Activated T-helper 2 cell treated with anti-CD3 and anti-CD28 coated beads, Interferon-gamma antibody, Interleukin-2, Interleukin-4, amounts not matched to agents 10 μg/mL and 5 μg/mL and 100 μg/mL, durations not matched to agents 14 hours and 24 hours and 36 hours (primary cell): Measurements from ENCODE around the gene CTNNA2. TPM values are rescaled to one million over a fixed set of nuclear protein-coding genes. Genes with fewer than 3 reads are reported as not detected.

Source experiments
- DNase-seq: peaks from one replicate; pipeline ENCODE4 v3.0.0; 2021; ENCODE audit warnings: low spot score
- H3K27ac Mint-ChIP-seq: one replicate; pipeline ENCODE4 v1.8.0; 2021; ENCODE audit warnings: mixed read lengths
- H3K27me3 Mint-ChIP-seq: one replicate; pipeline ENCODE4 v1.8.0; 2021; ENCODE audit warnings: low read depth, mixed read lengths
- H3K36me3 Mint-ChIP-seq: one replicate; pipeline ENCODE4 v1.8.0; 2021; ENCODE audit warnings: low read depth, mixed read lengths
- H3K4me1 Mint-ChIP-seq: one replicate; pipeline ENCODE4 v1.8.0; 2021; ENCODE audit warnings: low read depth, mixed read lengths
- H3K4me3 Mint-ChIP-seq: one replicate; pipeline ENCODE4 v1.8.0; 2021; ENCODE audit warnings: low read depth, mild to moderate bottlenecking, moderate library complexity, mixed read lengths
- H3K9me3 Mint-ChIP-seq: one replicate; pipeline ENCODE4 v1.8.0; 2021; ENCODE audit warnings: mixed read lengths
- intact Hi-C: fragments of 100-400 bp; cut with micrococcal nuclease; formaldehyde crosslinking; loops from one replicate; pipeline ENCODE4 v1.15.1; 2023
- total RNA-seq: library from RNA; stranded (reverse); gene quantifications from 2 replicates; pipeline ENCODE4 v1.2.3, GENCODE V29; 2022

Gene CTNNA2
- total RNA-seq, 1 donor from 2014 or later, result not detected

DNA sequence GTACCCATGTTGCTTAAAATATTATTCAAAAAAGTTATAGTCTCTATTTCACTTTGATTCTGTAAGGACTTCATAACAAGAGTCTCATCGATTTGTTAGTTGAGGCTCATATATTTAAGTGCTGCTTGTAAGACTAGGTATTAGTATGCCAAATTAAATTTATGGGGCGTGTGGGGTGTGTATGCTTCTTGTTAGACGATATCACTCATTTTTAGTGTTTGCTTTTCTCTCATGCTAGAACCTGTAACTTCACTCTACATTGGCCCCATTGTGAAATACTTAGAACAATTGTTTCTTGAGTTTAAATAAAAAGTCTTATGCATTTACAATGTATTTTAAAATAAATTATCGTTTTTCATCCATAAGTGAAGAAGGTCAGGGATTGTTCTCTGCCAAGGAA, 63.6 kb downstream of the CTNNA2 start:
- no peak for DNase-seq
- Mint-ChIP-seq H3K36me3 (no peaks in the 10 kb centered on the region), H3K27me3 (no peaks in the 10 kb centered on the region), H3K4me1 (no peaks in the 10 kb centered on the region), H3K27ac (no peak overlapping the region), H3K4me3 (no peak overlapping the region), H3K9me3 (peaks cover 21% of the 10 kb centered on the region)
- intact Hi-C loops, result no loop called here

DNA sequence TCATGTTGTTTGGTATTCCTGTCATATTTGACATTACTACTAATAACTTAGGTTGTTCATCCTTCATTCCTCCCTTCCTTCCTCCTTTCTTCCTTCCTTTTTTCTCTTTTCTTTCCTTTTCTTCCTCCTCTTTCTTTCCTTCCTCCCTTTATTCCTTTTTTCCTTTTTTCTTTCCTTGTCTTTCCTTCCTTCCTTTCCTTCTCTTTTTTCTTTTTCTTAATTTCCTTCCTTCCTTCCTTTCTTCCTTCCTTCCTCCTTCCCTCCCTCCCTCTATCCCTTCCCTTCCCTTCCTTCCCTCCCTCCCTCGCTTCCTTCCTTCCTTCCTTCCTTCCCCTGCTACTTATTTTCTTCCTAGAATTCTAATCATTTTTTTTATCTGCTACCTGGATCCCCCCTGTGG, 66.1 kb downstream of the CTNNA2 start:
- intact Hi-C loops, result no loop called here
- Mint-ChIP-seq H3K27ac (no peak overlapping the region), H3K9me3 (peaks cover 19% of the 10 kb centered on the region), H3K4me1 (no peaks in the 10 kb centered on the region), H3K4me3 (no peak overlapping the region), H3K36me3 (no peaks in the 10 kb centered on the region), H3K27me3 (no peaks in the 10 kb centered on the region)
- no peak for DNase-seq

DNA sequence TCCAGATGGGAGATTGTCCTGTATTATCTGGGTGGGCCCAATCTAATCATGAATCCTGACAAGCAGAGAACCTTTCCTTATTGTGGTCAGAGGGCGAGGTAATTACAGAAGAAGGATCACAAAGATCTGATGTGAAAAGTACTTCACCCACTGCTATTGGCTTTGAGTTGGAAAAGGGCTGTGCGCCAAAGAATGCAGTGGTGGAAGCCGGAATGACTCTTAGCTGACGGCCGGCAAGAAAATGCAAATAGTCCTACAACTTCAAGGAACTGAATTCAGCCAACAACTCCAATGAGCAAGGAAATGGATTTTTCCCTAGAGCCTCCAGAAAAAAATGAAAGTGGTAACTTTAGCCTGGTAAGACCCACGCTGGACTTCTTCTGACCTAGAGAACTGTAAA, 67.3 kb downstream of the CTNNA2 start:
- Mint-ChIP-seq H3K27me3 (no peaks in the 10 kb centered on the region), H3K36me3 (no peaks in the 10 kb centered on the region), H3K4me3 (no peak overlapping the region), H3K4me1 (no peaks in the 10 kb centered on the region), H3K9me3 (peaks cover 17% of the 10 kb centered on the region), H3K27ac (no peak overlapping the region)
- no peak for DNase-seq
- intact Hi-C loops, result no loop called here

DNA sequence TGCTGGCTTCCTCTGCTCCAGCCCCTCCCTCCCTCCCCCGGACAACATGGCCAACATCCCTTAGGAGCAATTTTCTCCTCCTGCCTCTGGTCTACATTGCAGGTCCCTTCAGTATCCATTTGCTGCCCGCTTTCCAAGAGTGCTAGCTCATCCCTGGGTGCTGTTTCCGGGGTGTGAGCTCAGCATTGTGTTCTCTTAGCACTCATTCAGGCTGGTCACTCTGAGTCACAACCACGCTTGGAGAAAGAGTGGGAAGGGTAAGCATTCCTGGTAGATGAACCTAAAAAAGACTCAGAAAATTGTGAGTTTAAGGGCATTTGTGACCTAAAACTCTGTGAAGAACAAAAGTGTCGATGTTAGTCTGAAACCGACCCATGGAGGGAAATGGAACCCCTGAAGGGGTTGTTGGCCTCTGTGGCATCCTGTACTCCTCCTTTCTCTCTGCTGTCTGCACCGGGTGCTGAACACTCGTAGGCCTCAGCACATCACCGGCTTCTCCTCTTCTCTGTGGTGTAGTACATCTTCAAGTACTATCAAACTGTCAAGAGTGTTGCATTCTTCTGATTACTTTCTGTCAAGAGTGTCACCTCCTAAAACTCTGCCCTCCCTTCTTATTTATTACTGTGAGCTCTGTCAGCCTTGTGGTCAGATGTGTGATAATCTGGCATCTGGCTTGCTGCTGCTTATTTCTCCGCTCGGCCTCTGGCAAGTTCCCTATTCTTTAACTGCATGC, 73.0 kb downstream of the CTNNA2 start:
- H3K27me3 Mint-ChIP-seq, result no peaks in the 10 kb centered on the region
- no peak overlapping the region for H3K4me3 Mint-ChIP-seq
- no peaks in the 10 kb centered on the region for H3K36me3 Mint-ChIP-seq
- peaks cover 34% of the 10 kb centered on the region for H3K9me3 Mint-ChIP-seq
- intact Hi-C loops, result no loop called here
- H3K4me1 Mint-ChIP-seq, result no peaks in the 10 kb centered on the region
- no peak for DNase-seq
- H3K27ac Mint-ChIP-seq, result no peak overlapping the region

- Mint-ChIP-seq H3K9me3 (peaks cover 22% of the 10 kb centered on the region), H3K4me1 (no peaks in the 10 kb centered on the region), H3K36me3 (no peaks in the 10 kb centered on the region), H3K4me3 (no peak overlapping the region), H3K27me3 (no peaks in the 10 kb centered on the region), H3K27ac (no peak overlapping the region)
- intact Hi-C loops, result no loop called here
- no peak for DNase-seq
These were observed 78.4 kb downstream of the CTNNA2 start for GRCh38 chr2:79591281-79591680.

DNA sequence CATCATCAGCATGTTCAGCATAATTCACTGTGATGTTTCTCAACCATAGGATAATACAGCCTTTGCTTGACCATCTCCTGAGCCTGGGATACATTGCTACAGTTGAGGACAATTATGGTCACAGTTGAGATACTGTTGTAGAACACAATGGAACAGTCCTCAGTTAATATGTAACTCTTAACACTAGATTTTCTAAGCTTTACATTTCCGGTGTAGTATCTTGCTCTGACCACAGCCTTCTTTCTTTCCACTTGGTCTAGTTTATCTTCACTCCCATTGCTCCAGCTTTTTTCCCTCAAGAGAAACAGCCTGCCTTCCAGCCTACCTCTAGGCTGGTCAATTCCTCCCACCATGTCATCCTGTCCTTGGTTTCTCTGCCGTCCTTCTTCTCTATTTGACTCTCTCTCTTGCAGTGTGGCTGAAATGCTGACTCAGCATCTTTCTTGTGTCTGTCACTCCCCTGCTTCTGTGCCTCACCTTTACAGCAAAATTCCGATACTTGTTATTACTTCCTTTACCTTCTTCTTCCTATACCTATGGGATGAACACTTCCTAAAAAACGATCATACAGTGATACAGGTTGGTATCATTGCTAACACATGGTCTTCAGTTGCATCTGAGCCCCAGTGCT, 80.5 kb downstream of the CTNNA2 start:
- Mint-ChIP-seq H3K9me3 (peaks cover 14% of the 10 kb centered on the region), H3K4me1 (no peaks in the 10 kb centered on the region), H3K36me3 (no peaks in the 10 kb centered on the region), H3K4me3 (no peak overlapping the region), H3K27ac (no peak overlapping the region), H3K27me3 (no peaks in the 10 kb centered on the region)
- no peak for DNase-seq
- intact Hi-C loops, result no loop called here

- no peaks in the 10 kb centered on the region for H3K27me3 Mint-ChIP-seq
- no peaks in the 10 kb centered on the region for H3K4me1 Mint-ChIP-seq
- DNase-seq, result no peak
- H3K4me3 Mint-ChIP-seq, result no peak overlapping the region
- H3K27ac Mint-ChIP-seq, result no peak overlapping the region
- H3K36me3 Mint-ChIP-seq, result no peaks in the 10 kb centered on the region
- H3K9me3 Mint-ChIP-seq, result peaks cover 30% of the 10 kb centered on the region
- intact Hi-C loops, result no loop called here
These were observed 83.6 kb downstream of the CTNNA2 start for GRCh38 chr2:79596403-79596802.

DNA sequence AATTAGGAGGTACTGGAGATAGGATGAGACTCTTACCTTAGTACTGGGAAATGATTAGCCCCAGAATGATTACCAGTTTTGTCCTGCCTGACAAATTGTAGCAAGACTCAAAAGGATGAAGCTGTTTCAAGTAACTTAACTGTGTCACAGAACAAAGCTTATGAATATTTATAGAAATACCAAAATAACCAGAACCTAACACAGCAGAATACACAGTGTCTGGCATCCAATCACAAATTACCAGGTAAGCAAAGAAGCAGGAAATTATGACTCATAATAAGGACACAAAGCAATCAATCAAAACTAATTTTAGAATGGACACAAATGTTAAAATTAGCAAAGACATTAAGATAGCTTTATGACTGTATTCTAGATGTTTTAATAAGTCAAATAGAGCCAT, 91.9 kb downstream of the CTNNA2 start:
- Mint-ChIP-seq H3K4me1 (no peaks in the 10 kb centered on the region), H3K27me3 (no peaks in the 10 kb centered on the region), H3K9me3 (peaks cover 51% of the 10 kb centered on the region), H3K27ac (no peak overlapping the region), H3K36me3 (no peaks in the 10 kb centered on the region), H3K4me3 (no peak overlapping the region)
- intact Hi-C loops, result no loop called here
- DNase-seq, result no peak

DNA sequence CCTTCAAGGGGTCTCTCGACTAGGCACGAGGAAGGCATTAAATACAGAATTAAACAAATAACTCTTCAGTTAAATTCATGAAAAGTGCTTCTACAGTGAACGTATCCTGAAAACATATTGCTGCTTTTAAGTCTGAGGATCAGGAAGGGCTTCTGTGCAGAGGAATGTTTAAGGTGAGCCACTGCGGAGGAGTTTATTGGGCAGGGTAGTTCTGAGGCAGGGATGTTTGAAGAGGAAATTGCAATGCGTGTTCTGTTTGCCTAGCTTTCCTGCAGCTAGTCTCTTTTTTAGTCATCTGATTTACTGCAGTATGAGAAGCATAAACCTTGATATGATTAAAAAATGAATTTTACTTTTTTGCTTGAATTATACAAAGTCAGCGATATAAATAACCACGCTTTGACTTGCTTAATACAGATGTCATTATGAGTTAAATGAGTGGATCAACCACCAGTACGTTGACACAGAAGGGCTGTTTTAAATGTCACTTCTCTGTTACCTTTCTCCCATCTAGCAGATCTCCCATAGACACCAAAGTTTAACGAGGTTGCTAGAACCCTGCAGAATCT, 98.7 kb downstream of the CTNNA2 start:
- Mint-ChIP-seq H3K27me3 (no peaks in the 10 kb centered on the region), H3K9me3 (peaks cover 25% of the 10 kb centered on the region), H3K4me1 (no peaks in the 10 kb centered on the region), H3K4me3 (no peak overlapping the region), H3K27ac (no peak overlapping the region), H3K36me3 (no peaks in the 10 kb centered on the region)
- DNase-seq, result no peak
- intact Hi-C loops, result no loop called here

DNA sequence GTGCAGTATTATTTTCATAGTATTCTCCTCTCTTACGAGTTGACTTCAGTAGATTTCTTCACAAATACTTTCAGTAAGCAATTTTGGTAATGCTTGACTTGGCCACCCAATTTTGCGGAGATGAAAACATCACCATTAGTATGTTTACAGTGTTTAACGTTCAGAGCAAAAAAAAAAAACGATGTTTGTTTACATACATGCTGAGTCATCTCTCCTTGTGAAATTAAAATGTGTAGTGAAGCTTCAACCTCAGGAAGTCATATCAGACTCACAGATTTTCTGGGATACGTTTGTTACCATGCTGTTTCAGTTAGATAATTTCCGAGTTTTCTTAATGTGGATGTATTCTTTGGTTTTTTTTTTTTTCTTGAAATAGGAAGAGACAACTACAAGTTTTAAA, 100.1 kb downstream of the CTNNA2 start:
- H3K9me3 Mint-ChIP-seq, result peaks cover 22% of the 10 kb centered on the region
- no peak overlapping the region for H3K4me3 Mint-ChIP-seq
- DNase-seq, result no peak
- H3K27ac Mint-ChIP-seq, result no peak overlapping the region
- no peaks in the 10 kb centered on the region for H3K4me1 Mint-ChIP-seq
- intact Hi-C loops, result no loop called here
- no peaks in the 10 kb centered on the region for H3K36me3 Mint-ChIP-seq
- H3K27me3 Mint-ChIP-seq, result no peaks in the 10 kb centered on the region

DNA sequence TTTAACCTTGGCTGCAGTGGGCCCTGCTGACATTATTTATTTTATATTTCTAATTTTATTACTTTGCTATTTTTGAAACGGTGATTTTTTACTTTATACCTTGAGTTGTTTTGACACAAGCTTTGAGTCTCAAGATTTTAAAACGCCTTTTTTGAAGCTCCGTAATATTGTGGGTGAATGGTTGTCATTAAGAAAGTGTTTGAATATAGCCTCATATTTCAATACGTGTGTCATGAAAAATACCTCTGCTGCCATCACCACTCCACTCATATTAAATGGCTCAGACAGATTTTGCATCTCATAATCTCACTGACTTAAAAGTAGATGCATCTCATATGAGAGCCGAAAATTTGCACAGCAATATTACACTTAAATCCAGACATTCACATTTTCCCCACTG, 106.6 kb downstream of the CTNNA2 start:
- Mint-ChIP-seq H3K27me3 (no peaks in the 10 kb centered on the region), H3K27ac (no peak overlapping the region), H3K4me1 (no peaks in the 10 kb centered on the region), H3K4me3 (no peak overlapping the region), H3K36me3 (no peaks in the 10 kb centered on the region), H3K9me3 (peaks cover 36% of the 10 kb centered on the region)
- intact Hi-C loops, result no loop called here
- no peak for DNase-seq

GRCh38 chr2:79619976-79620375, 107.1 kb downstream of the CTNNA2 start:
- intact Hi-C loops, result no loop called here
- Mint-ChIP-seq H3K36me3 (no peaks in the 10 kb centered on the region), H3K4me3 (no peak overlapping the region), H3K27me3 (no peaks in the 10 kb centered on the region), H3K27ac (no peak overlapping the region), H3K9me3 (peaks cover 36% of the 10 kb centered on the region), H3K4me1 (no peaks in the 10 kb centered on the region)
- no peak for DNase-seq

GRCh38 chr2:79620679-79621078, 107.8 kb downstream of the CTNNA2 start:
- H3K27ac Mint-ChIP-seq, result no peak overlapping the region
- H3K36me3 Mint-ChIP-seq, result no peaks in the 10 kb centered on the region
- H3K4me3 Mint-ChIP-seq, result no peak overlapping the region
- intact Hi-C loops, result no loop called here
- H3K27me3 Mint-ChIP-seq, result no peaks in the 10 kb centered on the region
- peaks cover 35% of the 10 kb centered on the region for H3K9me3 Mint-ChIP-seq
- no peaks in the 10 kb centered on the region for H3K4me1 Mint-ChIP-seq
- no peak for DNase-seq
